K562 treated with DMSO at 1 percent for 48 hours (cell line): ENCODE measurements around the gene SLFN12L. TPM values are rescaled to one million over a fixed set of nuclear protein-coding genes. Genes with fewer than 3 reads are reported as not detected.

Experiments
- total RNA-seq: library from RNA; unstranded; fragments of 300-600 nt; gene quantifications from 2 replicates; pipeline ENCODE4 v1.2.3, GENCODE V29; 2022; ENCODE audit warnings: low replicate concordance; ENCODE audit errors: extremely low read depth

Gene SLFN12L
- total RNA-seq, result not detected in 2 replicates

DNA sequence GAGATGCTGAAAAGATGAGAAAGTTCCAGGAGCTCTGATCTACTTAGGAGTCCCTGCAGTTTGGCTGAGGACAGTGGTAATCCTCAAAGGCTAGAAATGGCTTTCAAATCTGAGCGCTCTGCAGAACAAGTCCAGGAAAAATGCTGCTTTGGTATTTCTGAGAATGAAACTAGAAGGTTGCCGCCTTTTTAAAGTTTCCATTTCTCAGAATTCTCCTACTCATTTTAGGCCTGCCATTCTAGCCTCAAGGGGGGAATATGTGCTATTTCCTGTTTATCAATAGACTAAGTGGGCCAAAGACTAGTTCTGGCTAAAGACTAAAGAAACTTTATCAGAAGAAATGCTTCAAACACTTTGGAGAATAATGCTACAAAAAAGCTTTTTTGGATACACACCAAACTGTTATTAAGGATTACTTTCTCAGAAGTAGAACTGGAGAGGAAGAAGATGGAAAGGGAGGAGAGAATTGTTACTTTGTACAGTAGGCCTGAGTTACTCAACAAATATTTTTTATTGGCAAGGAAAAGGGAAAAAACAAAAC, at the start of gene SLFN12L:
Gene SLFN12L, minus strand, starts transcription at position 78 of the 541 bp plus-strand sequence. CDS start 15,314 bp downstream, outside the sequence.

DNA sequence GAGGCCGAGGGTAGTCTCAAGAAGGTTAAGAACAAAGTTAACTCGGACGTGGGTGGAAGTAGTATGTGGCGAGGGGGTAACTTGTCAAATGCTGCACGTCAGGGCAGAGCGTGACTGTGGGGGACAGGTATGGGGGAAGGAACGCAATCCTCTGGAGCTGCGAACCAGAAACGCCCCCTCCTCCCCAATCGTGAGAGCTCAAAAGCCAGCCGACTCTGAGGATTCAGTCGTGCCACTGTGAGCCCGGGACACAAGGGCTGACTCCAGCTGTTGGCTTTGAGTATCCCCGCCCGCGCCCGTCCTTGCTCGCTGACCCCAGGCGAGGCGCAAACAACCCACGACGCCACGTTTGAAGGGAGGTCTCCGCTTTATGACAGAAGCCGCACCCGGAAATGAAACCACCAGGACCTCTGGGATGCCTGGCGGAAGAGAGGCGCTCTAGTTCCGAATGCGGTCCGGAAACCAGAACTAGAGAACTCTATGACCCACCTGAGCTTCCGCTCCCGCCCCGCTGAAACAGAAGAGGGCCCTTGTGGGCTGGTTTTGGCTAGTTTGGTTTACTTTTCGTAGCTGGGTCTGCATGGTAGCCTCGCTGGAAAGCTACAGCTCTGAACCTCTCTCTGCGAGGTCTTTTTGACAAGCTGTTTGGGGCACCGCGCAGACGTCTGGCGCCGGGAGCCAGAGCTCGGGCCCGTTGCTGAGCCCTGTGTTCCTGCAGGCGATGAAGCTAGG, 40.9 kb upstream of the SLFN12L start, which contains the start of gene PEX12:
Gene PEX12, minus strand, starts transcription at position 375 of the 732 bp plus-strand sequence. CDS start 550 bp downstream, outside the sequence.

DNA sequence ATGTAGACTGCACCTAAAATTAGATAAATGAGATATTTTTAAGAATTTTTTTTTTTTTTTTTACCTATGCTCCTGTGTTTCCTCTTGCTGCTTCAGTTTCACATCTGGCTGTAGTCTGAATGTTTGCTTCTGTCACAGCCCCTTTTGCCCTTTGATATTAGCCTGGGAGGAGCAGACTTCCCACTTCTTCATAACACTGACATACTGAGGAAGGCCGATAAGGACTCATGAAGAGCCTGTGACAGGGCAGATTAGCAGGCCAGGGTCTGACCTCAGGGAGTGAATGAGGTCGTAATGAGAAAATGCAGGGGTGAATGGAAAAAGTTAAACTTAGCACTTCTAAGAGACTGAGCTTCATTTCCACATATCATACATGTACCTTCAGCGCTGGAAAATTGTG, 23.2 kb upstream of the SLFN12L start, which contains the start of gene SLFN14:
Gene SLFN14, minus strand, starts transcription at position 117 of the 400 bp plus-strand sequence. CDS start 2,757 bp downstream, outside the sequence.

GRCh38 chr17:35448214-35448898, 89.1 kb downstream of the SLFN12L start, which contains the start of gene SLFN13:
SLFN13 (minus strand) TSS chr17:35448766; CDS start chr17:35445680, 3,086 bp downstream.

DNA sequence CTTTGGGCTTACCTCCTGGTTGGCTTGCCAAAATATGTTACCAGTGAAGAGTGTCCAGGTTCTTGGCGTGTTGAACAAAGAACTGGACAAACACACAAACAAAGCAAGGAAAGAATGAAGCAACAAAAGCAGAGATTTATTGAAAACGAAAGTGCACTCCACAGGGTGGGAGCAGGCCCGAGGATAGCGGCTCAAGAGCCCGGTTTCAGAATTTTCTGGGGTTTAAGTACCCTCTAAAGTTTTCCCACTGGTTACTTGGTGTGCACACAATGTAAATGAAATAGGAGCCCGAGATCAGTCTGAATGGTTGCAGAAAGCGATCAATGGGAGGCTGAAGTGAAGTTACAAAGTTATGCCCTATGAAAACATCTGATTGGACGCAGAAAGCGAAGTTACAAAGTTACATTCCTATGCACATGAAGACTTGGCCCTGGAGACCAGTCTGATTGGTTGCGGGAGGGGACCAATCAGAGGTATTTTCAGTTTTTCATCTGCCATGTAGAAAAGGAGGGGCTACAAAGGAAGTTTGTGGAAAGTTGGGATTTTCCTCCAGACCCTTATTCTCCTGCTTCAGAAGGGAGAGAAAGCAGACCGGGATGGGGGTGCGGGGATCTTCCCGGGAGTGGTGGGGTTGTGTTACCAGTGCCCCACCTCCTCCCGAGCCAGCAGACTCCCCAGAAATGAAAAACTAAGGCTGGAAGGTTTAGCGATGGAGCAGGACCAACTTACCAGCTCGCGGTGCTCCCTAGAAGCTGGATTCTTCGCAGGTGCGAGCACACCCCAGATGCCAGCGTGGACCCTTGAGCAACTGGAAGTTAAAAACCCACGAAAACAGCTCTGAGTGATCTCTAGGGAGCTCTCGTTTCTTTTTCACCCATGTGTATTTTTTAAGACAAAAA, 105.1 kb downstream of the SLFN12L start, which contains the start of gene SLFN12:
Gene SLFN12, minus strand, starts transcription at position 325 of the 899 bp plus-strand sequence. CDS start 9,472 bp downstream, outside the sequence.

Other genes starting within 250 kb of the SLFN12L start
- gene SLFN11, start 164.1 kb downstream of the SLFN12L start, total RNA-seq, result not detected in 2 replicates
- not detected in 2 replicates for gene SLFN12, start 105.2 kb downstream of the SLFN12L start, total RNA-seq
- gene SLFN13, start 88.9 kb downstream of the SLFN12L start, total RNA-seq, result not detected in 2 replicates
- not detected in 2 replicates for gene SLFN14, start 23.1 kb upstream of the SLFN12L start, total RNA-seq
- gene PEX12, start 40.9 kb upstream of the SLFN12L start, total RNA-seq, result not detected in 2 replicates
- 113 TPM in 1 of 2 replicates, not detected in the other for gene AP2B1, start 49.6 kb upstream of the SLFN12L start, total RNA-seq
- gene RASL10B, start 194.0 kb upstream of the SLFN12L start, total RNA-seq, result not detected in 2 replicates
- not detected in 2 replicates for gene GAS2L2, start 215.6 kb upstream of the SLFN12L start, total RNA-seq
- not detected in 2 replicates for gene C17orf50, start 223.2 kb upstream of the SLFN12L start, total RNA-seq